ENCODE results near the gene PIGT. TPM values are rescaled to one million over a fixed set of nuclear protein-coding genes. Genes with fewer than 3 reads are reported as not detected.
A peak's percentile ranks its signal among the peaks of the same experiment; 100 is the strongest.

Gene PIGT
- total RNA-seq = 10 to 100 TPM; 28.7 to 89.2 (median 62.6) TPM

DNA sequence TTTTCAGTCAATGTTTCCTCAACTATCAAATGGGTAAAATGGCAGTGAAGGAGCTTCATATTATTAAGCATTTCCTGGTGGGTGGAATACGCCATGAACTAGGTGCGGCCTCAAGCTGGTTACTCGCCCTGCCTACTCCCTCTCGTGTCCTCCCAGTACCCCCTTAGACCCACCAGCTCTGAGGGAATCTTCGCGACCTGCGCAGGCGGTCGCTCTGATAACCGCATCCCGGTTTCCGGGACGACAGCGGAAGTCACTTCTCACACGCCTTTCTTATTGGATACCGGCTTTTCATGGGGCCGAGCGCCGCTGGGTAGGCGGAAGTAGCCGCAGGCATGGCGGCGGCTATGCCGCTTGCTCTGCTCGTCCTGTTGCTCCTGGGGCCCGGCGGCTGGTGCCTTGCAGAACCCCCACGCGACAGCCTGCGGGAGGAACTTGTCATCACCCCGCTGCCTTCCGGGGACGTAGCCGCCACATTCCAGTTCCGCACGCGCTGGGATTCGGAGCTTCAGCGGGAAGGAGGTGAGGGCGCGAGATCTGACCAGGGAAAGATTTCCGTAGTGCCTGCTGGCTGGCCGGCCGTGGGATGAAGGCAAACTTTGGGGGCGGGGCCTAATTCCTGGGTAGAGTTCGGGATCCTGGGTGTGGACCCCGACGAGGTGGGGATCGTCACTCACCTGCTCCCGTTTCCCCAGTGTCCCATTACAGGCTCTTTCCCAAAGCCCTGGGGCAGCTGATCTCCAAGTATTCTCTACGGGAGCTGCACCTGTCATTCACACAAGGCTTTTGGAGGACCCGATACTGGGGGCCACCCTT is at the start of gene PIGT:
Gene PIGT, plus strand, starts transcription at position 320 of the 816 bp plus-strand sequence. Its CDS starts 16 bp downstream, at position 336.
- Histone ChIP-seq H3K4me1 (peaks cover 8 to 12% of the 10 kb centered on the region in 2 donors), H3K36me3 (no peaks in the 10 kb centered on the region), H3K27ac (peak within 1 kb of the TSS; percentile 75 to 85), H3K27me3 (no peaks in the 10 kb centered on the region), H3K4me3 (peak within 1 kb of the TSS; percentile 77 to 97), H3K9me3 (no peaks in the 10 kb centered on the region)
- TF ChIP-seq POLR2A (IDR thresholded peaks at IDR 0.05) = peak; percentile 76 to 82
- TF ChIP-seq, protein P1, sequence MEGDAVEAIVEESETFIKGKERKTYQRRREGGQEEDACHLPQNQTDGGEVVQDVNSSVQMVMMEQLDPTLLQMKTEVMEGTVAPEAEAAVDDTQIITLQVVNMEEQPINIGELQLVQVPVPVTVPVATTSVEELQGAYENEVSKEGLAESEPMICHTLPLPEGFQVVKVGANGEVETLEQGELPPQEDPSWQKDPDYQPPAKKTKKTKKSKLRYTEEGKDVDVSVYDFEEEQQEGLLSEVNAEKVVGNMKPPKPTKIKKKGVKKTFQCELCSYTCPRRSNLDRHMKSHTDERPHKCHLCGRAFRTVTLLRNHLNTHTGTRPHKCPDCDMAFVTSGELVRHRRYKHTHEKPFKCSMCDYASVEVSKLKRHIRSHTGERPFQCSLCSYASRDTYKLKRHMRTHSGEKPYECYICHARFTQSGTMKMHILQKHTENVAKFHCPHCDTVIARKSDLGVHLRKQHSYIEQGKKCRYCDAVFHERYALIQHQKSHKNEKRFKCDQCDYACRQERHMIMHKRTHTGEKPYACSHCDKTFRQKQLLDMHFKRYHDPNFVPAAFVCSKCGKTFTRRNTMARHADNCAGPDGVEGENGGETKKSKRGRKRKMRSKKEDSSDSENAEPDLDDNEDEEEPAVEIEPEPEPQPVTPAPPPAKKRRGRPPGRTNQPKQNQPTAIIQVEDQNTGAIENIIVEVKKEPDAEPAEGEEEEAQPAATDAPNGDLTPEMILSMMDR (IDR thresholded peaks at IDR 0.05) = peak in 1 of 4 experiments; percentile 8
- DNase-seq = peak; percentile 80 to 82
- intact Hi-C loops (cut with DNase I; ENCODE audit: low total_unique reads) = no loop called here

DNA sequence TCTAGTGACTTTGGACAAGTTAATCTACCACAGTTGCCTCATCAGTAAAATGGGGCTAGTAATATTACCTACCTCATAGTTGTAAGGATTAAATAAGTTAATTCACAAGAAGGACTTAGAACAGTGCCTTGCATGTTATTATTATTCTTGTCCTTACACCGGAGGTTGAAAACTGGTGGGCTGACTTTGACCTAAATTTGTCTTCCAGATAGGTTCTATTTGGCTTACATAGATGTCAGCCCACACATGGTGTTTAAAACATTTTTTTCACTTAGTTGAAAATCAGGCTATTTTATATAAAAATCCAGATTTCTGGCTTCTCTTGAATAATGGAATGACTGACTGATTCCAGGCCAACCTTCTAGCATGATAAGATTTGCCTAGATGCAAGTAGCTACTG is 49.7 kb upstream of the PIGT start:
- H3K4me1 ChIP-seq = peaks cover 0 to 5% of the 10 kb centered on the region in 2 donors
- no peaks in the 10 kb centered on the region for H3K27me3 ChIP-seq
- no peak for DNase-seq
- H3K36me3 ChIP-seq = no peaks in the 10 kb centered on the region
- no peaks in the 10 kb centered on the region for H3K9me3 ChIP-seq
- no peak overlapping the region for H3K4me3 ChIP-seq
- intact Hi-C loops (cut with DNase I; ENCODE audit: low total_unique reads) = no loop called here
- TF ChIP-seq, protein P1 (IDR thresholded peaks at IDR 0.05) = no peak
- no peak for TF ChIP-seq POLR2A (IDR thresholded peaks at IDR 0.05)
- no peak overlapping the region for H3K27ac ChIP-seq

DNA sequence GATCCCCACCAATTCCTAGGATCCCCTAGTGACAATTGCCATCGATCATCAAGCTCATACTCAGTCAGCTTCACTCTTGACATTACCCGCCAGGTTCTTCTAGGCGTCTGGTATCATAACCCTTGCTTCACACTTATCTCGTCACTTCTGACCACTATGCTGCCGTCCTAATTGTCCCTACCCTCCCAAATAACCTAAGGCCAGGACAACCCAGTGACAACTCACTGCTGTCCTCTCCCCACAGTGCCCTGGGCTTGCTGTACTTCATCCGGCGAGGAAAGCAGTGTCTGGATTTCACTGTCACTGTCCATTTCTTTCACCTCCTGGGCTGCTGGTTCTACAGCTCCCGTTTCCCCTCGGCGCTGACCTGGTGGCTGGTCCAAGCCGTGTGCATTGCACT is 49.3 kb upstream of the PIGT start:
- Histone ChIP-seq H3K4me3 (no peak overlapping the region), H3K36me3 (no peaks in the 10 kb centered on the region), H3K9me3 (no peaks in the 10 kb centered on the region), H3K4me1 (peaks cover 0 to 5% of the 10 kb centered on the region in 2 donors), H3K27ac (no peak overlapping the region), H3K27me3 (no peaks in the 10 kb centered on the region)
- intact Hi-C loops (cut with DNase I; ENCODE audit: low total_unique reads) = no loop called here
- DNase-seq = no peak
- TF ChIP-seq POLR2A (IDR thresholded peaks at IDR 0.05) = no peak
- TF ChIP-seq, protein P1 (IDR thresholded peaks at IDR 0.05) = no peak

DNA sequence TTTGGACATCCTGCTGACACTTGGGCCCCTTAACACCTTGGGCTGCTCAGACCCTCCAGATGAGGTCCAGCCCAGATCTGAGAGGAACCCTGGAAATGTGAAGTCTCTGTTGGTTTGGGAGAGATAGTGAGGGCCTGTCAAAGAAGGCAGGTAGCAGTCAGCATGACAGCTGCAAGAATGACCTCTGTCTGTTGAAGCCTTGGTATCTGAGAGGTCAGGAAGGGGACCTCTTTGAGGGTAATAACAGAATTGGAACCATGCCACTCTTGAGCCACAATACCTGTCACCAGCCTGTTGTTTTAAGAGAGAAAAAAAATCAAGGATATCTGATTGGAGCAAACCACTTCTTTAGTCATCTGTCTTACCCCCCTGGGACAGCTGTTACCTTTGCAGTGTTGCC is 48.8 kb upstream of the PIGT start:
- intact Hi-C loops (cut with DNase I; ENCODE audit: low total_unique reads) = no loop called here
- no peaks in the 10 kb centered on the region for H3K36me3 ChIP-seq

DNA sequence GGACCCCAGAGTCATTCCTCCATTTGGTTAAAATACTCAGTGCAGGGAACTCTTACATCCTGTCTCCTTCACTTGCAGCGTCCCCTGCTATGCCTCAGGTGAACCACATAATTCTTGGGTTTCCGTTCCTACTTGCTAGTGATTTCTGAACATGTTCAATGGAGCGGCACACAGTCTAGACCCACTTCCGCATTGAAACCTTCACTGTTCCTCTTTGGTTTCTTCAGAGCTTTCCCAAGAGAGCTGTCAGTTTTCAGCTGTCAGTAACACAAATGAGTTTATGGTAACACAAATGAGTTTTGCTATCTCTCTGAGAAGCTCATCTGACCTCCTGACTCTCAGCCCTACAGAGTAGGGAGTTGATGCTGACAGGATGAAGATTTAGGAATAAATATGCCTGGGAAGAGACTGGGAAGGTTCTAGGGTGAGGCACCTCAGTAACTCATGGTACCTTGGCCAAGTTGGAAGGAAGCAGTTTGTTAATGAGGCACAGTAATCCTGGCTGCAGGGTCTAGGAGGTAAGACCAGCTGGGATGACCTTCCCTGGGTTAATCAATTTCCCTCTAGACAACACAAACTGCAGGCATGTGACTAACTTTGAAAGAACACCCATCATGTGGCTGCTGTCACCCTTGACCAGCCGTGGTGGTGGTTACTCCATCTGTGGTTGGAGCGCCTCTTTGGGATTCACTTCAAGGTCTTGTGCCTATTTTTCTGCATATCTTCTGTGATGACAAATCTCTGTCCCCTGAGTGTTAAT is 47.5 kb upstream of the PIGT start:
- Histone ChIP-seq H3K9me3 (no peaks in the 10 kb centered on the region), H3K27ac (no peak overlapping the region), H3K4me1 (peaks cover 0 to 5% of the 10 kb centered on the region in 2 donors), H3K4me3 (no peak overlapping the region), H3K36me3 (no peaks in the 10 kb centered on the region), H3K27me3 (no peaks in the 10 kb centered on the region)
- TF ChIP-seq, protein P1 (IDR thresholded peaks at IDR 0.05) = no peak
- TF ChIP-seq POLR2A (IDR thresholded peaks at IDR 0.05) = no peak
- no peak for DNase-seq
- intact Hi-C loops (cut with DNase I; ENCODE audit: low total_unique reads) = no loop called here

More for the DNA sequence above, 48.8 kb upstream of the PIGT start:
- H3K27me3 ChIP-seq = no peaks in the 10 kb centered on the region
- H3K4me3 ChIP-seq = no peak overlapping the region
- H3K27ac ChIP-seq = no peak overlapping the region
- no peak for TF ChIP-seq POLR2A (IDR thresholded peaks at IDR 0.05)
- DNase-seq = no peak
- no peaks in the 10 kb centered on the region for H3K9me3 ChIP-seq
- peaks cover 0 to 5% of the 10 kb centered on the region in 2 donors for H3K4me1 ChIP-seq

Measured in uterus (tissue), 4 donors.